ENCODE data around the gene ZNF280A.
A peak's percentile ranks its signal among the peaks of the same experiment; 100 is the strongest.

The ZNF280A gene, protein sequence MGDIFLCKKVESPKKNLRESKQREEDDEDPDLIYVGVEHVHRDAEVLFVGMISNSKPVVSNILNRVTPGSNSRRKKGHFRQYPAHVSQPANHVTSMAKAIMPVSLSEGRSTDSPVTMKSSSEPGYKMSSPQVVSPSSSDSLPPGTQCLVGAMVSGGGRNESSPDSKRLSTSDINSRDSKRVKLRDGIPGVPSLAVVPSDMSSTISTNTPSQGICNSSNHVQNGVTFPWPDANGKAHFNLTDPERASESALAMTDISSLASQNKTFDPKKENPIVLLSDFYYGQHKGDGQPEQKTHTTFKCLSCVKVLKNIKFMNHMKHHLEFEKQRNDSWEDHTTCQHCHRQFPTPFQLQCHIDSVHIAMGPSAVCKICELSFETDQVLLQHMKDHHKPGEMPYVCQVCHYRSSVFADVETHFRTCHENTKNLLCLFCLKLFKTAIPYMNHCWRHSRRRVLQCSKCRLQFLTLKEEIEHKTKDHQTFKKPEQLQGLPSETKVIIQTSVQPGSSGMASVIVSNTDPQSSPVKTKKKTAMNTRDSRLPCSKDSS

DNA sequence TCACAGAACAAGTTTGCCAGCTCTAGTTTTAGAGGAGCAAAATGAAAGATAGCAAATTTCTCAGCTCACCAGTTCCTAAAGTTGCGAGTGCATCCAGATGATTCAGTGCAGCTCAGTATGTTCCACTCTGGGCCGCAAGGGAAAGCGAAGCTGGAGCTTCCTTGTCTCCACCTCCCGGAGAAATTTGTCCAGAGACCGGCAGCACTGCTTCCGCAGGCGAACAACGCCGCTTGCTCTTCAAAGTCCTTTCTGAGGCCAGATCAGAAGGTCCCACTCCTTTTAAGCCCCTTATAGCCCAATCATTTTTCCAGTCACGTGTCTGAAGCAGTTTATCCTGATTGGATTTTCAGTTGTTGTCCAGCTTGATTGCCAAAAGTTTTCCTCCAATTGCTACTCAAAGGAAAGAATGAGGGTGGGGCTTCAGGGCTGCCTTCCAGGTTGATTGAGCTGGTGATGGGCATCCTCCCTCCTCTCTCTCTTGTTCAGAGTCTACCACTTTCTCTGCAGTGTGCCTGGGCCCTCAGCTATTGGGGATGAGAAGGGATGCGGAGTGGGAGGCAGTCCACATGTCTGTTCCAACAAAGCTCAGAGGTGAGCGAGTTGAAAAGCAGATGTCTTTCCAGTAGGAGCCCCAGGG, at the start of gene ZNF280A:
TSS of gene ZNF280A (minus strand) at position 251 of the 637 bp plus-strand sequence. CDS start 4,640 bp downstream, outside the sequence.
- no peak for DNase-seq (ENCODE audit: low spot score)

DNA sequence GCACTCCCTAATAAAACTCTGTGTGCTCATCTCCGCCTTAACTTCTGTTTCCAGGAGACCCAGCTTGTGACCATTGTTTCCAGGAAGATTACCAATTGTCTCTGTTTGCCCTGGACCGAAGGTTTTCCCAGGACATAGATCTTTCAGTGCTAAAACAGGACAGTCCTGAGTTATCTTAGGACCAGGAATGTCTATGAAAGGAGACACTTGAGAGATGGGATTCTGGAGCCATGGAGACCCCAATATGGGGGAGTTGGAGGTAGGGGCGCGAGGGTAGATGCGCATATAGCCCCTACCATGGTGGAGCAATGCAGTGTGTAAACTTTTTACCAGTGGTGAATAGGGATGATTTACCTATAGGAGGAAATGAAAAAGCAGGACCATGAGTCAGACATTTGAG, 49.1 kb upstream of the ZNF280A start:
- no peak for DNase-seq (ENCODE audit: low spot score)

DNA sequence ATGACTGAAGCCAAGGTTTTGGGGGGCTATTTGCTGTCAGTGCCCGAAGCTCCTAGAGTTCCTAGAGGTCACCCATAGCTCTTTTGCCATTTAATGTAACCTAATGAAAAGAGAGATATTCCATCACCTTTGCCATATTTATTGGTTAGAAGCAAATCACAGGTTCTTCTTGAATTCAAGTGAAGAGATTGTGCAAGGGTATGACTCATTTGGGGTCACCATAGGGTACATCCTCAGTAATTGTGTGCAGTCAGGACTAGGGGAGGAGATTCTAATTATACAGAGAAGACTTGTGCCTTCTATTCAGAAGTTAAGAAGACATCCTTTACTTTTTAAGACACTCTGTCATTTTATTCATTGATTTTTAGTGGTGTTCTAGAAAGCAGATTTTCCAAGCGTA, 45.9 kb upstream of the ZNF280A start:
- no peak for DNase-seq (ENCODE audit: low spot score)

- DNase-seq (ENCODE audit: low spot score): peak; percentile 62
Measured at GRCh38 chr22:22558972-22559603, 39.0 kb upstream of the ZNF280A start, which contains the start of gene PRAME. Gene PRAME (minus strand): TSS chr22:22559265. CDS start chr22:22556832, 2,433 bp downstream.

- no peak for DNase-seq (ENCODE audit: low spot score)
Measured at GRCh38 chr22:22558071-22558971, 38.3 kb upstream of the ZNF280A start.

- no peak for DNase-seq (ENCODE audit: low spot score)
Measured at GRCh38 chr22:22556995-22557925, 37.2 kb upstream of the ZNF280A start.

GRCh38 chr22:22556578-22556977, 36.5 kb upstream of the ZNF280A start:
- no peak for DNase-seq (ENCODE audit: low spot score)

DNA sequence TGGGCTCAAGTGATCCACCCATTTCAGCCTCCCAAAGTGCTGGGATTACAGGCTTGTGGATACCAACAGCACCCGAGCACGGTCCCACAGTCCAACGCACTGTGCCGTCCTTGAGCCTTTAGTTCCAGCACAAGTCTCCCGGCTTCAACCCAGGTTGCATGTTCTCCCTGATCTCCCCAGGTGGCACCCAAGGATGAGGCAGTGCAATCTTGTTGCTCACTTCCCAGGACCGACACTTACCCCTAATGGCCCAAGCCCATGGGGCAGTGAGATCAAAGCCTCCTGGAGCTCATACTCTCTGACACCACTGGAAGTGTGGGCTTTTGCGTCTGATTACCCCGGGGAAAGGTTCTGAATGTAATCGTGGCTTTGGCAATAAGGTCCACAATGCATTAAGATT, 35.5 kb upstream of the ZNF280A start:
- no peak for DNase-seq (ENCODE audit: low spot score)

GRCh38 chr22:22554587-22555284, 34.7 kb upstream of the ZNF280A start:
- DNase-seq (ENCODE audit: low spot score): no peak

DNA sequence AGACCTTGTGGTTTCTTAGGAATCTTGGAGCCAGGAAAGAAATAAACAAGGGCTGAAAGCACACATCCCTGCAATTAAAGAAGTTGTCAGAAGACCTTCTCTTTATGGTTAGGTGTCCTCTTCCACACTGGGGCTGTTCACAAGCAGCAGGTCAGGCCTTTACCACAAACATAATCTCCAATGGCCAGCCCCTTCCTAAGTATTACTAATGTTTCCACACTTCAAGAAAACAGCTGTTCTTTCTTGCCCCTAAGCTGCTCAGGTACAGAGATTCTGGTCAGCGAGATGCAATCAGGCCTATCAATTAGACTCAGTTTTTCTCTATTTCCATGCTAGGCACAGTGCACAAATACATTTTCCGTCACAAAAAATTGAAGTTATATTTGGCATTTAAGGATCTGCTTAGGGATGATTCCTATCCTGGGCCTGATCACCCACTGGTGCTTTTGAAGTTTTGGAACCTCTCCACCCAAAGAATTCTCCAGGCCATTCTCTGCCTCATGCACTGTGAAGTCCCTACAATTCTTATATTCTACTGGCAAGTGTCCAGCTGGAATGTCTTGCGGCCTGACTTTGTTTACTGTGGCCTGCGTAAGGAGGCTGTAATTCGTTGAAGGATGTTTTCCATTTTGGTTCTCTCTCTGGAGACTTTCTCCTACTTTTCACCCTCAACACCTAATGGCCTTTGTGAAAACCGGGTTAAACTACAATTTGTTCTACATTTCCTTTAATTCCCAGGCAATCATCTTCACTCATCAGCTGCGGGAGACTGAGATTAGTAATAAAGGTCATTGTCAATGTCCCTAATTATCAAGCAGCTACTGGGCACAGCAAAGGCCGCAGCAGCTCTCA, 33.9 kb upstream of the ZNF280A start:
- no peak for DNase-seq (ENCODE audit: low spot score)

- no peak for DNase-seq (ENCODE audit: low spot score)
Measured at GRCh38 chr22:22553141-22553540, 33.1 kb upstream of the ZNF280A start.

DNA sequence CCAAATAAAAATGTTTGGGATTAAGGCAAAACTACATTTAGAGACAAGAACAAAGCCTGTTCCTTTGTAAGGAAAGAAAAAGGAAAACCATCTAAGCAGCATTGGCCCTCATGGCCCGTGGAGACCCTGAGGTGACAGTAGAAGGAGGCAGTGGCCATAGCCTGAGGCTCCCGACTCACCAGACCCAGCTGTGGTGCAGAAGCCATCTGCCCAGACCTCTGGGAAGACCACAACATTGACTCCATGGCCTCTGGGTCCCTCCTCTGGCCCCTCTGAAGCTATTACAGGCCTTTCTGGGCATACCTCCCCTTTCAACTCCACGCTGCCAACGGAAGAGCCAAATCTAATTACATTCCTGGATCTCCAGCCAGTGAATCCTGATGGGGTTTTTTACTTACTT, 32.6 kb upstream of the ZNF280A start:
- DNase-seq (ENCODE audit: low spot score): peak; percentile 33

DNA sequence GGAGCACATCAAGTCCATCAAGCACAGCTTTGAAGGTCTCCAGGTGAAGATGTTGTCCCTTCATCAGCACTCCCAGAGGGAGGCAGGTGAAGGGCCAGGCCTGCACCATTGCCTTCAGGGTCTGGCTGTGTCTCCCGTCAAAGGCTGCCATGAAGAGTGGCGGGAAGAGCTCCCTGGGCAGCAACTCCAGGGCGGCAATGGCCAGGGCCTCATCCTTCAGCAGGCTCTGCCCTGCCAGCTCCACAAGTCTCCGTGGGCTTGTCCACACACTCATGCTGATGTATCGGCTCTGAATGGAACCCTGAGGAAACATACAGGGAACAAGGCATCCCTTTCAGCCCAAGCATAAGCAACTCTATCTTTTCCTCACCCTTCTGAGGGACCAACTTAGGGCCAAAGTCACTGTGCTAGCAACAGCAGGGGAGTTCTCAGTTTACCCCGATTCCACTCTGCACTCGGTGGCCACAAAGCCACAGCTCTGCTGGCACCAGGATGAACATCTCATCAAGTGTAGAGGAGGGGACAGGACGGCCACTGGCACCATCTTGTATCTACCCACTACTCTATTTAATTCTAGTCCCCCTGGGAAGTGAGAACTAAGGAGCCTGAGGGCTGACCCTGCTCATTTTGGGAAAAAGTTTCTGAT, 30.8 kb upstream of the ZNF280A start:
- DNase-seq (ENCODE audit: low spot score): no peak

- DNase-seq (ENCODE audit: low spot score): no peak
Measured at GRCh38 chr22:22548910-22549309, 28.8 kb upstream of the ZNF280A start.

DNA sequence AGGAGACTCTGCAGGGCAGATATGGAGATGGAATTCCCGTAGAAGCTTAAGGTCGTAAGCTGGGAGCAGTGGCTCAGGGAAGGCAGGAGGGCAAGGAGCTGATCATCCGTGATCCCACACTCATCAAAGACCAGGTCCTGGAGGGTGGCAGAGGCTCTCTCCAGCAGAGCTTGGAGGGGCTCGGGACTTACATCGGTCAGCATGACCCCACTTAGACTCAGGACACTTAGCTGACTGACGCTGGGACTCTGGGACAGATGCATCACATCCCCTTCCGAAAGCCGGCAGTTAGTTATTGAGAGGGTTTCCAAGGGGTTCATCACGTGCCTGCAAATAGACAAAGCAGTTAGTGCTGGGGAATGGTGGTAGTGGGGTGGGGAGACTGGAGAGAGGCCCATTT, 28.2 kb upstream of the ZNF280A start:
- no peak for DNase-seq (ENCODE audit: low spot score)

- no peak for DNase-seq (ENCODE audit: low spot score)
Measured at GRCh38 chr22:22547692-22548300, 27.7 kb upstream of the ZNF280A start.

DNA sequence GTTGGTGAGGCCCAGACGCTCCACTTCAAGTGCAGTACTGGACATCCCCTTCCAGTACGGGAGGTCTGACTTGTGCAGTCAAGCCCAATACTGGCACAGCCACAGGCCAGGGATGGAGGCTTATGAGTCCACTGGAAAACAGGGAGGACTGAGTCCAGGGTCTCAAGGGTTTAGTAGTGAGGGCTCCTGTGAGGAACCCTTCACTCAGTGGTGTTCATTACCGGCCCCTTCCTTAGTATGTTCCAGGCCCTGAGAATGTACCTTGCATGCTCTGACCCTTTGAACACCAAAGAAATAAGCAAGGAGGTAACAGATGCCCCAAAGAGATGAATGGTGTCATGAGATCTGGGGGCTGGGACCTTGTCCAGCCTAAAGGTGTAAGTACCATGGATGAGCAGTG, 27.2 kb upstream of the ZNF280A start:
- no peak for DNase-seq (ENCODE audit: low spot score)

GRCh38 chr22:22546490-22546889, 26.4 kb upstream of the ZNF280A start:
- no peak for DNase-seq (ENCODE audit: low spot score)
